ENCODE measurements around the gene PRKAG2.
"Not testable (repeated sequence)": the region's sequence is repeated elsewhere in the genome, so short reads cannot be mapped to it uniquely, and the experiment has no call there.

PRKAG2 gene

DNA sequence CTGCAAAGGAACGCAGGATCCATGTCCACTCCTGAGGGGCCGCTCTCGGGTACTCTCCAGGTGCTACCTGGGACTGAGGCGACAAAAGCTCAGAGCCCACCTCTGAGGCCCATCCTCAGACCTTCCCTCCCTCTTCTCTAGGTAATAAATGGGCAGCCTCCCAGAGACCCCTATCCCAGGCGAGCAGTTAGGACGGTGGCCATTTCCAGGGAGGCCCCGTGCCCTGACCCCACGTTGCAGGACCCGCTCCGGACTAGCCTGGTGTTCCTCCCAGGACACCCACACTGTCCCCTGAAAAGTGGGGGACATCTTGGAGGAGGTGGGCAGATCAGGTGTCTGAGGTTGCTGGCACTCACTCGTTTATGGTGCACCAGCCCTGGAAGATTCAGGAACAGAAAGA is 44.3 kb downstream of the PRKAG2 start:
- DNase-seq, result no peak

GRCh38 chr7:151832138-151832537 is 44.8 kb downstream of the PRKAG2 start:
- DNase-seq, result no peak

DNA sequence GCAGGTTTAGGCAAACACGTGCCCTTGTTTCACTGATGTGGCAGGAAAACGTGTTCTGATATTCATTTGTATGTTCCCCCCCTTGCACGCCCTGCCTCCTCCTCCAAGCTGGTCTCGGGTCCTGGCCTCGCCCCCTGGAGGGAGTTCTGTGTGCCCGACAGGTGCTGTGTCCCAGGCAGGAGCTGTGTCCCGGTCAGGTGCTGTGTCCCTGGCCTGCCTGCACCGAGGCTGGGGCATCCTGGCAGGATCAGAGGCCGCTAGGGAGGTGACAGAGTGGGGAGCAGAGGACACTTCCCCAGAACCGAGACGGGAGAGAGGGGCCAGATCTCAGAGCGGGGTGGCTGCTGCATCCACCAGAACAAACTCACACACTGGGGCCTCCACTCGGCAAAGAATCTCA is 45.3 kb downstream of the PRKAG2 start:
- no peak for DNase-seq

DNA sequence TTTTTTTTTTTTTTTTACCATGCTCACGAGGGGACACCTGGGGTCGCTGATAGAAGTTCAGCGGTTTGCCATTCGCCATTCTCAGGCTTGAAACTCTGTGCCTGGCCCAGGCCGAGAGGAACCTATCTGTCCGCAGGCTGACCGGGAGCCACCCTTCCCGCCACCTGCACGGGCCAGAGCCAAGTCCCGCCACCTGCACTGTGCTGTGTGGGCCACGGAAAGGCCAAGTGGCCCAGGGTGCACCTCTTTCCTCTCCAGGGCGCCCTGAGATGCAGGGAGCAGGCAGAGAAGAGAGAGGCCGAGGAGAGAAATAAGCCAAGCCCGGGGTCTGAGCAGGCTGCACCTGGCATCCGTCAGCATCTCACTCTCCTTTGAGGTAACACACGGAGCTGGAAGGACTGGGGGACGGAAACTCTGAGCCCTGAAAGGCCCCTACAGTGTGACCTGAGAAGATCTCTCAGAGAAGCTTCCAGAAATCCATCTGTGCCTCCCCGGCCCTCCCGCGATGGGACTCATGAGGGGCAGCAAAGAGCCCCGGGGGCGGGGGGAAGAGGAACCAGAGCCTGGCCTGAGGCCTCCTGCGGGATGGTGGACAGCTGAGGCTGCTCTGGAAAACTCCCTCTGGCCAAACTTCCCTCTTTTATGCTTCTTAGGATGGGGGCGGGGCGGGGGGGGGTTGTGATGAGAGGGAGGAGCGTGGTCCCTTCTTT is 46.6 kb downstream of the PRKAG2 start:
- DNase-seq, result no peak

DNA sequence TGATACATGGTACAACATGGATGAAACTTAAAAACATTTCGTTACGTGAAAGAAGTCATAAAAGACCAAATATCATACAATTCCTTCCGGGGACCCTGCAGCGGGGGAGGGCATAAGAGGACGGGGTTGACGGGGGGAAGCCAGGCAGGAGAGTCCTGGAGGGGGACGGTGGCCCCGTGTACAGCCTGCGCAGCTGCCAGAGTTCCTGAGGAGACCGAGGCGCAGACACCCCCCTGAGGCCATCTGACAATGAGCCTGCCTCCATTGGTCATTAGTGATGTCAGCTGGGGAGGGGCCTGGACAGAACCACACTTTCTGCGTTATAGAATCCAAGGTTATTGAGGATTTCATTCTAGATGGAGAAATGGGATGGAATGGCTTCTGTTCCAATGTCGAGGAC is 47.2 kb downstream of the PRKAG2 start:
- no peak for DNase-seq

DNA sequence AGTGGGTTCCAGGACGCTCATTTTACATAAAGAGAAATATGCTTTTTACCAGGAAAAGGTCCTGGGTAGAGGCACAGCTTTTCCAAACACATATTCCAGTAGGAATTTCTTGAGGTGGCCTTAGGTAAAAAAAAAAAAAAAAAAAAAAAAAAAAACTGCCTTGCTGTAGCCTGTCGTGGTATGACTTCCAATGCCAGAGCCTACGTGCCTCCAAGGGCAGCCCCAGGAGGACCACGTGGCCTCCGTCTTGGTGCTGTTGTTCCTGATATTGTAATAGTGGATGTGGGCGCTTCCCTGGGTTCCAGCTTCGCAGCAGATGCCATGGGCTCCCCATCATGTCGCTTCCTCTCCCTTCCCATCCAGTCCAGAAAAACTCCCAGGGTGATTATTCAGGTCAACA is 49.3 kb downstream of the PRKAG2 start:
- DNase-seq, result no peak

- DNase-seq, result not testable (repeated sequence)
Observed at GRCh38 chr7:151826316-151826715, 50.6 kb downstream of the PRKAG2 start.

DNA sequence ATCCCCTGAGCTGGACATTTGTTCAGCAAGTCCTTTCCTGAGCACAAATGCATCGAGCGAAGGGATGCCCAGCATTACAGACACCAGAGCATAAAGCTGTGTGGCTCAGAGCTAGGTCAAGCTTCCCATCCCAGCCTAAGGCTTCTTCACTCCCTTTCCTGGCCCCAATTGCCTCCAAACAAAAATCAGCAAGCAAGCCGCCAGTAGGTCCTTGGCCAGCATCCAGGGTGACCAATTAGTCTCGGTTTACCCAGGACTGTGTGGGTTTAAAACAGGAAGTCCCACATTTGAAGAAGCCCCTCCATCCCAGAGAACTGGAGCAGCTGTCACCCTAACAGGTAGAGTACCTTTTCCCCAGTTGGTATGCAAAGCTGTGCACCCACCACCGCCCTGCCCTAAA is 51.2 kb downstream of the PRKAG2 start:
- no peak for DNase-seq

DNA sequence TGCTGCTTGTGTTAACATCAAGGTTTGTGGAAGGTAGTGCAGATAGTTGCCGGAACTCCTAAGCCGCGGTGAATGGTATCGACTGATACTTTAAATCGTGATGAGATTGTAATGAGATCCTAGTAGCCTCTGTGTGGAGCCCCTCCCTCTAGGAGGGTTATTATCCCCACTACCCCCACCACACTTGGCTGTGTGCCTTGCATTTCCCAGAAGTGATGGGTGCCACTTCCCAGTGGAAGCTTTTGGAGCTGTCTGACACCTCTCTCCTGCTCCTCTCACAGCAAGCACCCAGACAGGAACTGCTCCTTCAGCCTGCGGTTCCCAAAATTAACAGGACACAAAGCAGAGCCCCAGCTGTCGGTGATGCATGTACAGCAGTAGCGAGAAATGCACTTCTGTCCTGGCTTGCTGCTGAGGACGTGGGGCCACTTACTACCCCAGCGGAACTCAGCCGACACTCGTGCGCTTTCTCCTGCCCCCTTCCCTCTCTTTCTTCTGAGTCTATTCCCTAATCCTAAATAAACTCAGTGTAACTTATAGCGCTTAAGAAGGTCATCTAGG is 52.5 kb downstream of the PRKAG2 start:
- DNase-seq, result no peak

GRCh38 chr7:151823566-151824372 is 53.1 kb downstream of the PRKAG2 start:
- no peak for DNase-seq

GRCh38 chr7:151822541-151823181 is 54.3 kb downstream of the PRKAG2 start:
- DNase-seq, result no peak

DNA sequence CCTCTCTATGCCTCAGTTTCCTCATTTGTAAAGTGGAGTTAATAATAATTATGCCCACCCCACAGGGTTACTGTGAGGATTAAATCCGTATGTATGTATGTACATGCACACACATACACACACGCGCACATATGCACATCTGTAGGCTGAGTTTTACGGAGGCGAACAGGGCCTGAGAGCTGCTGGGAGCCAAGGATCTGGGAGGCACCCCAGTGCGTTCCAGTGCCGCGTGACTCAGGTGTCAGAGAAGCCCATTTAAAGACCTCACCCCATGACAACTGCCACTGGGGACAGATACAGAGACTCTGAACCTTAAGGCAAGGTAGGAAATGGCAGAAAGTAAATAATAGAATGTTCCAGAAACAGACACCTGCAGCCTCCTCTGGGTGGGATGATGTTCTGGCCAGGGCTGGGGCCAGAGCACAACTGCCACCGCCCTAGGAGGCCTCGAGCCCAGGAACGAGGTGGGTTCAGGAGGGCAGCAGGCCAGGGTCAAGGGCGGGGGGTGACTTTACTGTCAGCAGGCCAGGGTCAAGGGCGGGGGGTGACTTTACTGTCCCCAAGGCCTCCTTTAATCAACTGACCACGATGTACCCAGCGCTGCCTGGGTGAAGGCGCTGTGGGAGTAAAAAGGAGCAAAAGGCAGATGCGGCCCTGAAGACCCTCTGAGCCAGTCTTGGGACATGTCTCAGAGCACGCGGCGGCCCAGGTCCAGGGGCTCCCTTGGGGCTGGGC is 54.9 kb downstream of the PRKAG2 start:
- DNase-seq, result no peak

DNA sequence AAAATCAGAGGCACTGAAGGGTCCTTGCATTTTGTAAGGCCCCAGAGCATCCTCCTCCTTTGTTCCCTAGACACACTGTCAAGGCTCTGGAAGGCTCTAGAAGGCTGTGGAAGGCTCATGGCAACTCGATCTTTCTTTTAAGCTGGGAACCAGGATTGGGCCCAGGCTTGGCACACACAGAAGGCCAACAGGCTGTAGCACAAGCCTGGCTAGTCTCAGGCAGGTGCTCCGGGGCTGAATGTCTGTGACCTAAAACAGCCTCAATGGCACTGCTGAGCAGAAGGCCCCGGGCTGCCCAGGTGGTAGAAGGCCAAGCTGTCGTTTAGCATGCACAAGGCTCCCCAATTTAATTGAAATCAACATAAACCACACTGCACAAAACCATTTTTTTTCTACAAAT is 55.7 kb downstream of the PRKAG2 start:
- DNase-seq, result no peak

GRCh38 chr7:151820491-151821105 is 56.3 kb downstream of the PRKAG2 start:
- no peak for DNase-seq

- no peak for DNase-seq
Observed at GRCh38 chr7:151819866-151820265, 57.0 kb downstream of the PRKAG2 start.

GRCh38 chr7:151818674-151819519 is 58.0 kb downstream of the PRKAG2 start:
- DNase-seq, result no peak

DNA sequence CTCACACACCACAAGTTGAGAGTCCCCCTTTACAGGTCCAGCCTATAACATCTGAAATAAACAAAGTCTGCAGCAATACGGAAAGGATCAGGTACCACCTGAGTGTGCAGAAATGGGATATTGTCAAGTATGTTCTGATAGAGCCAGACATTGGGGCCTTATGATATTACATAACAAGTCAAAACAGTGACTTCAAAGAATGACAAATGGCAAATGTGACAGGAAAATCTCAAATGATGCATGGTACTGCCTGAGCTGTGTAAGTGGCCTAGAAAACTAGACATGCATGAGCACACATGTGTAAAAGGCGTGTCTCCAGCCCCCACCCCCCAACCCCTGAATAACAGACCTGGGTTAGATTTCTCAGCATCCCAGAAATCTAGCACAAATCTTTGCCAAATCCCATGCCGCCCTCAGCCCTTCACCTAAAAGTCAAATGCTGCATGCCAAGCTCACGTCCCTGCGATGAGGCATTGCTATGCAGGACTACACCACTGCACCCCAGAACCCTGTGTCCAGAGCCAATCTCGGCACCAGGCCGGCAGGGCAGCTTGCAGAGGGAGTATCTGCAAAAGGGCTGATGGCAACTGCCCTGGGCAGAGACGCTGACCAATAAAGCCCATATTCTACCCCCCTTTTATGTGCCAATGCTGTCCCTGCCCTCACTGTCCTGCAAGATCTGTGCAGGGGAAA is 58.8 kb downstream of the PRKAG2 start:
- no peak for DNase-seq

DNA sequence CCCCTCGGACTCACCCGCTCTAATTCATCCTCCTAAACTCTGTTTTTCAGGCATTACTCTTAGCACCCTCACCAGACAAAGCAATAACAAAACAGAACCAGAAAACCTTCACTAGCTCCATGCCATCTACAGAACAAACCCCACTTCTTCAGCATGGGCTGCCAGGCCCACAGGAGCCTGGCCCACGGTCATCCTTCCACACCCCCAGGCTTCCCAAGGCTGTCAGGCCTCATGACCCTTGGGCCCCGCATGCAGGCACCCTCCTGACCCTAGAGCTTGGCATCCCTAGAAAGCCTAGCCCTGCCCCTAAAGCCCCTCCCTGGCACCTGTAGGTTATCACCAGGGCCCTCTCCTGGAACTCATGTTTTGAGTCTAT is 59.6 kb downstream of the PRKAG2 start:
- DNase-seq, result no peak

DNA sequence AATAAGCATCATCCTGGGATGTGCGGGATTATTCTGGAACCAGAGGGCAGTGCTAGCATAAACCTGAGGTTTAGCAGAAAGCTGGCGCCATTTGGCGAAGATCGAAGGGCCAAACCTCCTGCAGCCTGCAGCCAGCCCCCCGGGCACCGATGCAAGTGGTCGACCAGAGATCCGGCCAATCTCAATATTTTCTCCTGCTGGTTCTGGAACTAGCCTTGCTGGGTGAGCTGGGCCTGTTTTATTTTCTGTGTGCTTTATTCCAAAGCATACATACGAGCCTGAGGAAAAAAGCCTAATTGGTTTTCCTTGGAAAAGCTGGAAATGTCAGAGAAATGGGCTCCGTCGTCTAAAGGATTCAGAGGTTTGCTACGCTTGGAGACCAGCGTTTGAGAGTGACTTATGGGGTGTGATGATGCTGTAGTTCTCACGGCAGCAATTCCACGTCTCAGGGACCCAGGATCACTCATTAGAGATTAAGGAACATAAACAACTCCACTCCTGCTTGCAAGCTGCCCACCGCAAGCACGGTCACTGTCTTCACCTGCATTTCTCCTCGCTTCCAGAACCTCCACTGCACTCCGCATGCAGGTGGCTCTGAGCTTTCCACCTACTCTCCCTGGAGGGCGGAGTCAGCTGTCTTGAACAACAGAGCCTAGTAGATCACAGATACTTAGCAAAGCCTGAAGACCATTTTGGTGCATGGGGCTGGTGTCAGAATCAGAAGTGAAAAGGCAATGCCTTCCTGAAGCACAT is 60.2 kb downstream of the PRKAG2 start:
- DNase-seq, result no peak

DNA sequence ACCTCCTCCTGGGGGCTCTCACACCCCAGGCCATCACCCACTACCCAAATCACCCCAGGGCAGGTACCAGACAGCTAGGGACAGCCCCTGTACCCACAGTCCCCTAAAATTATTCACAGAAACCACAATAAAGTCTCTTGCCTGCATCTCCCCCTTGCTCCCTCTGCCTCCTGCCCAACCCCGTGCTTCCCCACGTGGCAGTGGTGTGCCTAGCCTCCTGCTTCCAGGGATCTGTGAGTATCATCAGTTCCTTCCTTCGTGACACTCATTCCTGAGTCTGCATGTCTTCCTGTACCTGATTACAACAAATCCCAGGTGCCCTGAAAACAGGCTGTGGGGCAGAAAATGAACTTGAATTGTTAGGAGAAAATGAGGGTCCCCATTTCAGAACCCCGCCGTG is 61.5 kb downstream of the PRKAG2 start:
- DNase-seq, result no peak
